H9 (cell line): ENCODE measurements around the gene TACR1. TPM values are rescaled to one million over a fixed set of nuclear protein-coding genes. Genes with fewer than 3 reads are reported as not detected.

ENCODE experiments used
- DNase-seq: peaks from one replicate; pipeline ENCODE4 v3.0.0-alpha.2; 2017
- H2AFZ ChIP-seq: one replicate; pipeline ENCODE4 v1.6.1; 2013; ENCODE audit warnings: mild to moderate bottlenecking, low read length, control low read depth, moderate library complexity
- H2AK5ac ChIP-seq: 2 replicates; pipeline ENCODE4 v1.6.1; 2013; ENCODE audit warnings: low read length, control low read depth, mixed read lengths; ENCODE audit not compliant: insufficient read length
- H2BK120ac ChIP-seq: one replicate; pipeline ENCODE4 v1.6.1; 2013; ENCODE audit warnings: low read depth, mild to moderate bottlenecking, low read length, control low read depth, inconsistent platforms; ENCODE audit not compliant: poor library complexity, severe bottlenecking
- H2BK12ac ChIP-seq: 2 replicates; pipeline ENCODE4 v1.6.1; 2013; ENCODE audit warnings: low read length, control low read depth, mixed read lengths, low read depth; ENCODE audit not compliant: insufficient read length
- H2BK15ac ChIP-seq: 2 replicates; pipeline ENCODE4 v1.6.1; 2013; ENCODE audit warnings: low read depth, low read length, control low read depth
- H2BK20ac ChIP-seq: one replicate; pipeline ENCODE4 v1.6.1; 2013; ENCODE audit warnings: low read depth, mild to moderate bottlenecking, low read length, control low read depth, inconsistent platforms; ENCODE audit not compliant: poor library complexity, severe bottlenecking
- H2BK5ac ChIP-seq: 2 replicates; pipeline ENCODE4 v1.6.1; 2013; ENCODE audit warnings: low read length, control low read depth, mixed read lengths; ENCODE audit not compliant: insufficient read length
- H3K14ac ChIP-seq: 2 replicates; pipeline ENCODE4 v1.6.1; 2013; ENCODE audit warnings: low read length, control low read depth; ENCODE audit not compliant: insufficient read depth
- H3K18ac ChIP-seq: 2 replicates; pipeline ENCODE4 v1.6.1; 2013; ENCODE audit warnings: low read depth, mild to moderate bottlenecking, mixed read lengths, low read length, control low read depth; ENCODE audit not compliant: insufficient read length
- H3K23ac ChIP-seq: 2 replicates; pipeline ENCODE4 v1.6.1; 2013; ENCODE audit warnings: low read length, control low read depth, mixed read lengths, low read depth; ENCODE audit not compliant: insufficient read length
- H3K23me2 ChIP-seq: 2 replicates; pipeline ENCODE4 v1.6.1; 2013; ENCODE audit warnings: low read depth, mild to moderate bottlenecking, mixed read lengths, low read length, control low read depth; ENCODE audit not compliant: insufficient read length, poor library complexity, severe bottlenecking
- H3K27ac ChIP-seq: 2 replicates; pipeline ENCODE4 v1.5.1; 2013; ENCODE audit warnings: low read length, control low read depth, mixed read lengths, low read depth; ENCODE audit not compliant: insufficient read length
- H3K27me3 ChIP-seq: 2 replicates; pipeline ENCODE4 v1.6.1; 2013; ENCODE audit warnings: low read length, control low read depth, inconsistent platforms; ENCODE audit not compliant: insufficient read depth
- H3K4ac ChIP-seq: 2 replicates; pipeline ENCODE4 v1.6.1; 2013; ENCODE audit warnings: low read depth, mild to moderate bottlenecking, control low read depth, inconsistent platforms, low read length, moderate library complexity
- H3K4me1 ChIP-seq: 2 replicates; pipeline ENCODE4 v1.6.1; 2013; ENCODE audit warnings: low read length, control low read depth, inconsistent platforms; ENCODE audit not compliant: insufficient read depth
- H3K4me2 ChIP-seq: 2 replicates; pipeline ENCODE4 v1.6.1; 2013; ENCODE audit warnings: low read length, control low read depth, mixed read lengths; ENCODE audit not compliant: insufficient read length, insufficient read depth
- H3K56ac ChIP-seq: 2 replicates; pipeline ENCODE4 v1.6.1; 2013; ENCODE audit warnings: low read depth, mild to moderate bottlenecking, mixed read lengths, low read length, control low read depth; ENCODE audit not compliant: insufficient read length
- H3K79me1 ChIP-seq: 2 replicates; pipeline ENCODE4 v1.6.1; 2013; ENCODE audit warnings: low read depth, mild to moderate bottlenecking, moderate library complexity, low read length, control low read depth, inconsistent platforms; ENCODE audit not compliant: insufficient read depth, poor library complexity, severe bottlenecking
- H3K79me2 ChIP-seq: 2 replicates; pipeline ENCODE4 v1.6.1; 2013; ENCODE audit warnings: low read length, control low read depth, inconsistent platforms; ENCODE audit not compliant: insufficient read depth
- H3K9ac ChIP-seq: 2 replicates; pipeline ENCODE4 v1.6.1; 2013; ENCODE audit warnings: low read length, control low read depth, mixed read lengths; ENCODE audit not compliant: insufficient read length; ENCODE audit errors: extremely low read depth
- H3K9me3 ChIP-seq: one replicate; pipeline ENCODE4 v1.6.1; 2013; ENCODE audit warnings: low read depth, low read length, inconsistent platforms; ENCODE audit not compliant: control insufficient read depth
- H3T11ph ChIP-seq: one replicate; pipeline ENCODE4 v1.6.1; 2013; ENCODE audit warnings: mild to moderate bottlenecking, low read length, control low read depth, inconsistent platforms
- H4K20me1 ChIP-seq: one replicate; pipeline ENCODE4 v1.6.1; 2013; ENCODE audit not compliant: control insufficient read depth, insufficient read length, insufficient read depth
- H4K5ac ChIP-seq: 2 replicates; pipeline ENCODE4 v1.6.1; 2013; ENCODE audit warnings: low read depth, mild to moderate bottlenecking, mixed read lengths, low read length, control low read depth; ENCODE audit not compliant: insufficient read length
- H4K8ac ChIP-seq: replicated peaks from 2 replicates; pipeline ENCODE4 v1.6.1; 2013; ENCODE audit warnings: low read length, control low read depth, mixed read lengths, low read depth; ENCODE audit not compliant: insufficient read length
- H4K91ac ChIP-seq: 2 replicates; pipeline ENCODE4 v1.6.1; 2013; ENCODE audit warnings: low read depth, mild to moderate bottlenecking, moderate library complexity, mixed read lengths, low read length, control low read depth; ENCODE audit not compliant: insufficient read length
- H3K27ac Mint-ChIP-seq, 3 experiments: 2 replicates in 2 of 3; 3 replicates in 1 of 3; pipeline ENCODE4 v1.8.0; 2020 to 2021; ENCODE audit warnings: mixed read lengths in 3 of 3, mild to moderate bottlenecking in 1 of 3, moderate library complexity in 1 of 3
- H3K27me3 Mint-ChIP-seq: 2 replicates; pipeline ENCODE4 v1.8.0; 2021; ENCODE audit warnings: low read depth, mild to moderate bottlenecking, moderate library complexity, mixed read lengths
- H3K36me3 Mint-ChIP-seq, 3 experiments: 2 replicates in 2 of 3; 3 replicates in 1 of 3; pipeline ENCODE4 v1.8.0; 2020 to 2021; ENCODE audit warnings: low read depth in 3 of 3, mixed read lengths in 3 of 3; ENCODE audit not compliant: insufficient read depth in 1 of 3
- H3K4me1 Mint-ChIP-seq, 2 experiments: 2 replicates each; pipeline ENCODE4 v1.8.0; 2020; ENCODE audit warnings: mixed read lengths in 2 of 2
- H3K4me3 Mint-ChIP-seq, 2 experiments: 2 replicates in 1 of 2; 3 replicates in 1 of 2; pipeline ENCODE4 v1.8.0; 2020 to 2021; ENCODE audit warnings: mild to moderate bottlenecking in 2 of 2, mixed read lengths in 2 of 2, moderate library complexity in 1 of 2
- H3K9me3 Mint-ChIP-seq, 2 experiments: 2 replicates in 1 of 2; 3 replicates in 1 of 2; pipeline ENCODE4 v1.8.0; 2020; ENCODE audit warnings: mild to moderate bottlenecking in 2 of 2, mixed read lengths in 2 of 2, moderate library complexity in 1 of 2
- CTCF ChIP-seq: fragments of 200-600 bp; sonication (generic); conservative IDR thresholded peaks from 3 replicates; pipeline ENCODE4 v1.8.0; 2021; ENCODE audit warnings: antibody characterized with exemption, mild to moderate bottlenecking
- WGBS: extraction: QIAGEN DNeasy Blood & Tissue Kit; methylation state at CpG from one replicate; pipeline ENCODE4 v1.1.7; 2013; ENCODE audit warnings: missing lambda C conversion rate, low lambda C conversion rate, mixed read lengths; ENCODE audit not compliant: insufficient read length; ENCODE audit errors: extremely low coverage; 5-methylcytosine and 5-hydroxymethylcytosine counted together
- total RNA-seq: library from RNA; stranded (reverse); gene quantifications from 2 replicates; pipeline ENCODE4 v1.2.1, GENCODE V29; 2021

The TACR1 gene
- total RNA-seq, 1 experiment from 2014 or later, result 1.4 TPM

GRCh38 chr2:75241696-75242095, 42.4 kb upstream of the TACR1 start:
- Histone ChIP-seq H3K56ac (no peak overlapping the region), H4K20me1 (no peaks in the 10 kb centered on the region), H4K5ac (no peak overlapping the region), H3K27ac (no peak overlapping the region), H3K79me2 (no peaks in the 10 kb centered on the region), H3K9ac (no peak overlapping the region), H3K9me3 (no peaks in the 10 kb centered on the region), H2BK5ac (no peak overlapping the region), H3K23ac (no peak overlapping the region), H4K8ac (no peak overlapping the region), H2AFZ (no peak overlapping the region), H3K27me3 (no peaks in the 10 kb centered on the region), H3K4me1 (no peaks in the 10 kb centered on the region), H3K79me1 (no peaks in the 10 kb centered on the region), H3K4me2 (no peak overlapping the region), H2BK120ac (no peak overlapping the region), H2AK5ac (no peak overlapping the region), H3T11ph (no peak overlapping the region), H4K91ac (no peak overlapping the region), H3K4ac (no peak overlapping the region), H2BK12ac (no peak overlapping the region), H3K14ac (no peak overlapping the region), H3K18ac (no peak overlapping the region), H2BK15ac (no peak overlapping the region; the same call in 1 of the 2 replicates), H3K23me2 (no peaks in the 10 kb centered on the region), H2BK20ac (no peak overlapping the region)
- no peak for DNase-seq
- Mint-ChIP-seq H3K4me1 (peaks cover 0 to 5% of the 10 kb centered on the region in 2 experiments; a peak in 1 of 4 replicates), H3K36me3 (peaks cover 7 to 32% (median 11%) of the 10 kb centered on the region in 3 experiments), H3K27ac (peak overlapping the region in 1 of 3 experiments; percentile 85; a peak in 2 of 7 replicates), H3K27me3 (no peaks in the 10 kb centered on the region), H3K4me3 (no peak overlapping the region), H3K9me3 (peaks cover 30 to 31% of the 10 kb centered on the region in 2 experiments)
- peak; percentile 69 for TF ChIP-seq CTCF
- no CpG with 5 or more reads among the region's 4 CpGs for WGBS
